SK-N-MC (cell line): Measurements from ENCODE around the gene YPEL2.

Experiments used
- EZH2 ChIP-seq: fragments of 200-600 bp; sonication (generic); IDR thresholded peaks from one replicate; pipeline ENCODE4 v1.6.1; 2017; ENCODE audit warnings: antibody characterized with exemption
- POLR2AphosphoS5 ChIP-seq: IDR thresholded peaks from 2 replicates; pipeline ENCODE4 v1.6.1; 2012; ENCODE audit warnings: mild to moderate bottlenecking, low read depth, low read length, borderline replicate concordance

DNA sequence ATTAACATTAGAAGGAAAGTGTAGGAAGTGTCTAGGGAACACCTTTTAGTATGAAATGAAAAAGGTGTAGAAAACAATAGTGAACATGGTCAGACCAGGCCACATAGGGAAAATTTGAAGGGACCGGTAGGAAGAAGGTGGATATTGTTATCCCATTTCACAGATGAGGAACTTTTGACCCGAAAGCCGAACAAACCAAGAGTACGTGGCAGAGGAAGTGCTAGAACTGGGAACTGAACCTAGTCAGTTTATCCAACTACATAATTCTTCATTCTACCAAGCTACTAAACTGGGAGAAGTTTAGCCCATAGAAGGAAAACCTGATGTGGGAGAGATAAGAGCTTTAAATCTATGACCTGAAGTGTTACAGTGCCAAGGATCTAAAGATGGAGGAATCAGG is 43.2 kb downstream of the YPEL2 start:
- TF ChIP-seq EZH2 (no peak), POLR2AphosphoS5 (no peak)
